ENCODE data around the gene SPTLC3.

SPTLC3 gene

GRCh38 chr20:13102237-13102636 is 93.5 kb downstream of the SPTLC3 start:
- TF ChIP-seq, protein P1, sequence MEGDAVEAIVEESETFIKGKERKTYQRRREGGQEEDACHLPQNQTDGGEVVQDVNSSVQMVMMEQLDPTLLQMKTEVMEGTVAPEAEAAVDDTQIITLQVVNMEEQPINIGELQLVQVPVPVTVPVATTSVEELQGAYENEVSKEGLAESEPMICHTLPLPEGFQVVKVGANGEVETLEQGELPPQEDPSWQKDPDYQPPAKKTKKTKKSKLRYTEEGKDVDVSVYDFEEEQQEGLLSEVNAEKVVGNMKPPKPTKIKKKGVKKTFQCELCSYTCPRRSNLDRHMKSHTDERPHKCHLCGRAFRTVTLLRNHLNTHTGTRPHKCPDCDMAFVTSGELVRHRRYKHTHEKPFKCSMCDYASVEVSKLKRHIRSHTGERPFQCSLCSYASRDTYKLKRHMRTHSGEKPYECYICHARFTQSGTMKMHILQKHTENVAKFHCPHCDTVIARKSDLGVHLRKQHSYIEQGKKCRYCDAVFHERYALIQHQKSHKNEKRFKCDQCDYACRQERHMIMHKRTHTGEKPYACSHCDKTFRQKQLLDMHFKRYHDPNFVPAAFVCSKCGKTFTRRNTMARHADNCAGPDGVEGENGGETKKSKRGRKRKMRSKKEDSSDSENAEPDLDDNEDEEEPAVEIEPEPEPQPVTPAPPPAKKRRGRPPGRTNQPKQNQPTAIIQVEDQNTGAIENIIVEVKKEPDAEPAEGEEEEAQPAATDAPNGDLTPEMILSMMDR (conservative IDR thresholded peaks at IDR 0.05; ENCODE audit: low read length) = no peak
- H3K4me3 ChIP-seq (ENCODE audit: low read length) = no peak overlapping the region
- no peak for DNase-seq (ENCODE audit: low read depth)

GRCh38 chr20:13102694-13103093 is 93.9 kb downstream of the SPTLC3 start:
- DNase-seq (ENCODE audit: low read depth) = no peak
- TF ChIP-seq, protein P1 (conservative IDR thresholded peaks at IDR 0.05; ENCODE audit: low read length) = no peak
- H3K4me3 ChIP-seq (ENCODE audit: low read length) = no peak overlapping the region

GRCh38 chr20:13105039-13105438 is 96.3 kb downstream of the SPTLC3 start:
- TF ChIP-seq, protein P1 (conservative IDR thresholded peaks at IDR 0.05; ENCODE audit: low read length) = no peak
- DNase-seq (ENCODE audit: low read depth) = no peak
- H3K4me3 ChIP-seq (ENCODE audit: low read length) = no peak overlapping the region

DNA sequence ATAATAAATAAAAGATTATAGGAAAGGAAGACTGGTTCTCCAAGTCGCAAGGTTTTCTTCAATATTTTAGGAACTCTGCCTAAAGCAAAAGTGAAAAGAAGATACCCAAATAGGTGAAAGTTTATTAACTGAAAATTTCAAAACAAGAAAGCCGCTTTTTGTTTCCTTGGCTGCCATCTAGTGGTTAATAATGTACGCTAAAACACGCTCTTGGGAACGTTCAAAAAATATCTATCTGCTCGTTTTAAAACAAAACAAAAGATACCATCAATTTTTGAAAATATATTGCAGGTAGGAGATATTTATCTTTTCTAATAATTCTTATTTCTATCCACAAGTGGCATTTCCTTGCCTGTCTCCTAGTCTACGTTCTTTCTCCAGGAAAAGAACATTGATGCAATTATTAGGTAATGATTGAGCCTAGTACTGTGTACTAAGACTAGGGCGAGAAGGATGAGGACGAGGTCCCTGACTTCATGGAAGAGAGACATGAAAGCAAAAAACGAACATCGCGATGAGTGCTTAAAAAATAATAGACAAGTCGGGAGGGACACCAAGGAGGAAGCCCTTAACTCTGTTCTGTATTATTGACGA is 97.2 kb downstream of the SPTLC3 start:
- no peak overlapping the region for H3K4me3 ChIP-seq (ENCODE audit: low read length)
- TF ChIP-seq, protein P1 (conservative IDR thresholded peaks at IDR 0.05; ENCODE audit: low read length) = peak; percentile 76
- peak; percentile 41 for DNase-seq (ENCODE audit: low read depth)

DNA sequence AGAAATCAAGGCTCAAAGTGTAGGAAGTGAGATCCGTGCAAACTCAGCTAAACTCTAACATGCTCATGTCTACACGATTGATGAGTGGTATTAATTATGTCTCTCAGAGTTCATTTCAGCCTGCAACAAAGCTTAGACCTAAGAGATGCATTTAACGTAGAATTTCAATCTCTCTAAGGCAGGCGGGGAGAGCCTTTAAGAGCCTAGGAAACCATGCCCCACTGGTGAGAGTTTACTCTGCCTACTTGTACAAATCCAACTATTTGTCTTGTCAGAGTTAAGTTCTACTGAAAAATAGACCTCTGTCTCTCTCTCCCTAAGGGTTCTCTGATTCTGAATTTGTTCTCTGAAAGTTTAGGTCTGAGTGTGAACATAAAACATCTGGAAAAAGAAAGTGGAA is 100.9 kb downstream of the SPTLC3 start:
- no peak for DNase-seq (ENCODE audit: low read depth)
- TF ChIP-seq, protein P1 (conservative IDR thresholded peaks at IDR 0.05; ENCODE audit: low read length) = no peak
- no peak overlapping the region for H3K4me3 ChIP-seq (ENCODE audit: low read length)

GRCh38 chr20:13110796-13111195 is 102.0 kb downstream of the SPTLC3 start:
- no peak overlapping the region for H3K4me3 ChIP-seq (ENCODE audit: low read length)
- TF ChIP-seq, protein P1 (conservative IDR thresholded peaks at IDR 0.05; ENCODE audit: low read length) = no peak

GRCh38 chr20:13111249-13111911 is 102.6 kb downstream of the SPTLC3 start:
- DNase-seq (ENCODE audit: low read depth) = no peak
- H3K4me3 ChIP-seq (ENCODE audit: low read length) = no peak overlapping the region
- TF ChIP-seq, protein P1 (conservative IDR thresholded peaks at IDR 0.05; ENCODE audit: low read length) = no peak

More at GRCh38 chr20:13110796-13111195, 102.0 kb downstream of the SPTLC3 start:
- no peak for DNase-seq (ENCODE audit: low read depth)
